ENCODE measurements around the gene LRG1. TPM values are rescaled to one million over a fixed set of nuclear protein-coding genes. Genes with fewer than 3 reads are reported as not detected.

Gene LRG1
- total RNA-seq, 1 experiment from 2014 or later, result 0.81 TPM

GRCh38 chr19:4494691-4495064, 45.2 kb downstream of the LRG1 start:
- Mint-ChIP-seq H3K9me3 (no peaks in the 10 kb centered on the region), H3K36me3 (peaks cover 15% of the 10 kb centered on the region), H3K4me3 (no peak overlapping the region), H3K4me1 (no peaks in the 10 kb centered on the region), H3K27ac (no peak overlapping the region), H3K27me3 (ENCODE audit: low read depth) (no peaks in the 10 kb centered on the region)
- DNase-seq (ENCODE audit: low spot score), result no peak
- ATAC-seq, result no peak
- ChIA-PET CTCF (interaction anchor here (0.6 to 2.1 kb wide), 2 partner anchors 31 to 210 kb away, joined by 3 to 8 read pairs; no protein-coding TSS in a partner anchor), POLR2A (no interaction called here)
- TF ChIP-seq ZNF121 (CRISPR knock-in tag; IDR thresholded peaks at IDR 0.05), result peak; percentile 63; the same call in 1 of the 2 replicates
- no peak for TF ChIP-seq ARID4B (CRISPR knock-in tag; IDR thresholded peaks at IDR 0.05; ENCODE audit: borderline replicate concordance)

GRCh38 chr19:4493929-4494690, 45.7 kb downstream of the LRG1 start:
- DNase-seq (ENCODE audit: low spot score) (no peak), ATAC-seq (no peak)
- Mint-ChIP-seq H3K9me3 (no peaks in the 10 kb centered on the region), H3K27me3 (ENCODE audit: low read depth) (no peaks in the 10 kb centered on the region), H3K36me3 (peaks cover 16% of the 10 kb centered on the region), H3K27ac (no peak overlapping the region), H3K4me1 (no peaks in the 10 kb centered on the region), H3K4me3 (no peak overlapping the region)
- CTCF ChIA-PET, result interaction anchor here (0.6 to 2.1 kb wide), 2 partner anchors 31 to 210 kb away, joined by 3 to 8 read pairs; no protein-coding TSS in a partner anchor
- POLR2A ChIA-PET, result no interaction called here
- TF ChIP-seq E2F4 (CRISPR knock-in tag; IDR thresholded peaks at IDR 0.05; ENCODE audit: borderline replicate concordance, low read depth) (no peak), NR3C1 (CRISPR knock-in tag; conservative IDR thresholded peaks at IDR 0.05; ENCODE audit: low read depth) (no peak), ATF1 (CRISPR knock-in tag; IDR thresholded peaks at IDR 0.05) (no peak), CTCF (IDR thresholded peaks at IDR 0.05) (no peak), ESRRA (CRISPR knock-in tag; IDR thresholded peaks at IDR 0.05; ENCODE audit: borderline replicate concordance) (no peak), ATF3 (CRISPR knock-in tag; conservative IDR thresholded peaks at IDR 0.05) (no peak), PREB (CRISPR knock-in tag; IDR thresholded peaks at IDR 0.05; ENCODE audit: borderline replicate concordance) (no peak), ZNF423 (CRISPR knock-in tag; IDR thresholded peaks at IDR 0.05) (no peak), GRHL2 (CRISPR knock-in tag; IDR thresholded peaks at IDR 0.05; ENCODE audit: insufficient replicate concordance, severe bottlenecking) (no peak), SP1 (CRISPR knock-in tag; conservative IDR thresholded peaks at IDR 0.05) (no peak), ZBTB43 (CRISPR knock-in tag; IDR thresholded peaks at IDR 0.05) (no peak), NFATC4 (CRISPR knock-in tag; IDR thresholded peaks at IDR 0.05) (no peak), EMX1 (CRISPR knock-in tag; IDR thresholded peaks at IDR 0.05) (no peak), NR2C2 (CRISPR knock-in tag; IDR thresholded peaks at IDR 0.05) (no peak), ZNF416 (CRISPR knock-in tag; IDR thresholded peaks at IDR 0.05) (no peak), JUN (CRISPR knock-in tag; IDR thresholded peaks at IDR 0.05) (no peak), NR1H2 (CRISPR knock-in tag; IDR thresholded peaks at IDR 0.05) (no peak), SOX15 (CRISPR knock-in tag; IDR thresholded peaks at IDR 0.05) (no peak), PRDM15 (CRISPR knock-in tag; IDR thresholded peaks at IDR 0.05) (no peak)

Measured in WTC11 (cell line).